Stimulated activated memory B cell treated with anti-CD40 and anti-IgM and Interleukin-4, amounts not matched to agents 10 μg/mL and 1 μg/mL and 100 μg/mL, for 72 hours (primary cell): ENCODE results near the gene MTMR1.

Source experiments
- ATAC-seq: fragments of 150-1000 bp; cut with Tn5 transposase; 2 replicates; pipeline ENCODE4 v1.10.0; 2021
- H3K27ac Mint-ChIP-seq: one replicate; pipeline ENCODE4 v1.8.0; 2022; ENCODE audit warnings: mild to moderate bottlenecking, mixed read lengths
- H3K27me3 Mint-ChIP-seq: one replicate; pipeline ENCODE4 v1.8.0; 2022; ENCODE audit warnings: mixed read lengths
- H3K36me3 Mint-ChIP-seq: one replicate; pipeline ENCODE4 v1.8.0; 2022; ENCODE audit warnings: mixed read lengths
- H3K4me1 Mint-ChIP-seq: one replicate; pipeline ENCODE4 v1.8.0; 2022; ENCODE audit warnings: mixed read lengths
- H3K4me3 Mint-ChIP-seq: one replicate; pipeline ENCODE4 v1.8.0; 2022; ENCODE audit warnings: mild to moderate bottlenecking, moderate library complexity, mixed read lengths
- H3K9me3 Mint-ChIP-seq: one replicate; pipeline ENCODE4 v1.8.0; 2022; ENCODE audit warnings: mixed read lengths

MTMR1 gene

GRCh38 chrX:150690126-150690525 lies 3.1 kb upstream of the MTMR1 start:
- Mint-ChIP-seq H3K4me3 (no peak overlapping the region), H3K36me3 (peaks cover 3% of the 10 kb centered on the region), H3K27ac (no peak overlapping the region), H3K4me1 (peaks cover 21% of the 10 kb centered on the region), H3K9me3 (no peaks in the 10 kb centered on the region), H3K27me3 (no peaks in the 10 kb centered on the region)
- no peak for ATAC-seq

GRCh38 chrX:150692296-150692695 lies 900 bp upstream of the MTMR1 start:
- no peak for ATAC-seq
- peaks cover 10% of the 10 kb centered on the region for H3K36me3 Mint-ChIP-seq
- H3K9me3 Mint-ChIP-seq, result no peaks in the 10 kb centered on the region
- H3K4me3 Mint-ChIP-seq, result peak overlapping the region; percentile 82
- H3K4me1 Mint-ChIP-seq, result peaks cover 43% of the 10 kb centered on the region
- no peaks in the 10 kb centered on the region for H3K27me3 Mint-ChIP-seq
- H3K27ac Mint-ChIP-seq, result peak overlapping the region; percentile 77

GRCh38 chrX:150693725-150694574 lies 754 bp downstream of the MTMR1 start:
- peak; percentile 89 for ATAC-seq
- no peaks in the 10 kb centered on the region for H3K9me3 Mint-ChIP-seq
- peak overlapping the region; percentile 64 for H3K27ac Mint-ChIP-seq
- peaks cover 34% of the 10 kb centered on the region for H3K4me1 Mint-ChIP-seq
- no peaks in the 10 kb centered on the region for H3K27me3 Mint-ChIP-seq
- peaks cover 10% of the 10 kb centered on the region for H3K36me3 Mint-ChIP-seq
- peak overlapping the region; percentile 81 for H3K4me3 Mint-ChIP-seq

- H3K27me3 Mint-ChIP-seq, result no peaks in the 10 kb centered on the region
- peaks cover 33% of the 10 kb centered on the region for H3K4me1 Mint-ChIP-seq
- H3K27ac Mint-ChIP-seq, result peak overlapping the region; percentile 64
Observed at GRCh38 chrX:150694738-150695410, 1.7 kb downstream of the MTMR1 start.

GRCh38 chrX:150696331-150696730 lies 3.1 kb downstream of the MTMR1 start:
- no peak for ATAC-seq
- H3K36me3 Mint-ChIP-seq, result peaks cover 10% of the 10 kb centered on the region
- peak overlapping the region; percentile 64 for H3K27ac Mint-ChIP-seq
- no peaks in the 10 kb centered on the region for H3K9me3 Mint-ChIP-seq
- H3K27me3 Mint-ChIP-seq, result no peaks in the 10 kb centered on the region
- H3K4me3 Mint-ChIP-seq, result peak overlapping the region; percentile 43
- H3K4me1 Mint-ChIP-seq, result peaks cover 39% of the 10 kb centered on the region

More at GRCh38 chrX:150694738-150695410, 1.7 kb downstream of the MTMR1 start:
- Mint-ChIP-seq H3K36me3 (peaks cover 10% of the 10 kb centered on the region), H3K9me3 (no peaks in the 10 kb centered on the region), H3K4me3 (peak overlapping the region; percentile 55)
- ATAC-seq, result peak; percentile 9

- Mint-ChIP-seq H3K9me3 (no peaks in the 10 kb centered on the region), H3K36me3 (peaks cover 10% of the 10 kb centered on the region), H3K27ac (peak overlapping the region; percentile 64), H3K4me3 (peak overlapping the region; percentile 15), H3K27me3 (no peaks in the 10 kb centered on the region), H3K4me1 (peaks cover 39% of the 10 kb centered on the region)
- no peak for ATAC-seq
Observed at GRCh38 chrX:150696866-150697265, 3.7 kb downstream of the MTMR1 start.

GRCh38 chrX:150697641-150698040 lies 4.4 kb downstream of the MTMR1 start:
- no peak for ATAC-seq
- Mint-ChIP-seq H3K27ac (peak overlapping the region; percentile 64), H3K4me3 (no peak overlapping the region), H3K27me3 (no peaks in the 10 kb centered on the region), H3K4me1 (peaks cover 34% of the 10 kb centered on the region), H3K36me3 (peaks cover 10% of the 10 kb centered on the region), H3K9me3 (no peaks in the 10 kb centered on the region)

GRCh38 chrX:150698981-150699380 lies 5.8 kb downstream of the MTMR1 start:
- no peak for ATAC-seq
- Mint-ChIP-seq H3K27me3 (no peaks in the 10 kb centered on the region), H3K27ac (no peak overlapping the region), H3K9me3 (no peaks in the 10 kb centered on the region), H3K4me3 (no peak overlapping the region), H3K4me1 (peaks cover 40% of the 10 kb centered on the region), H3K36me3 (peaks cover 10% of the 10 kb centered on the region)

- ATAC-seq, result no peak
- no peak overlapping the region for H3K27ac Mint-ChIP-seq
- peaks cover 42% of the 10 kb centered on the region for H3K4me1 Mint-ChIP-seq
- peaks cover 17% of the 10 kb centered on the region for H3K36me3 Mint-ChIP-seq
- no peaks in the 10 kb centered on the region for H3K9me3 Mint-ChIP-seq
- no peak overlapping the region for H3K4me3 Mint-ChIP-seq
- no peaks in the 10 kb centered on the region for H3K27me3 Mint-ChIP-seq
Observed at GRCh38 chrX:150700107-150700506, 6.9 kb downstream of the MTMR1 start.

GRCh38 chrX:150701377-150701776 lies 8.2 kb downstream of the MTMR1 start:
- Mint-ChIP-seq H3K4me3 (no peak overlapping the region), H3K4me1 (peaks cover 33% of the 10 kb centered on the region), H3K27ac (no peak overlapping the region), H3K36me3 (peaks cover 16% of the 10 kb centered on the region), H3K9me3 (no peaks in the 10 kb centered on the region), H3K27me3 (no peaks in the 10 kb centered on the region)
- no peak for ATAC-seq

- Mint-ChIP-seq H3K9me3 (no peaks in the 10 kb centered on the region), H3K27me3 (no peaks in the 10 kb centered on the region), H3K4me3 (no peak overlapping the region), H3K27ac (no peak overlapping the region), H3K36me3 (peaks cover 16% of the 10 kb centered on the region), H3K4me1 (peaks cover 23% of the 10 kb centered on the region)
- no peak for ATAC-seq
Observed at GRCh38 chrX:150702966-150703694, 9.9 kb downstream of the MTMR1 start.

- ATAC-seq, result no peak
- Mint-ChIP-seq H3K9me3 (no peaks in the 10 kb centered on the region), H3K4me1 (peaks cover 23% of the 10 kb centered on the region), H3K36me3 (peaks cover 16% of the 10 kb centered on the region), H3K27me3 (no peaks in the 10 kb centered on the region), H3K4me3 (no peak overlapping the region), H3K27ac (no peak overlapping the region)
Observed at GRCh38 chrX:150703695-150703974, 10.4 kb downstream of the MTMR1 start.

GRCh38 chrX:150704030-150704613 lies 10.9 kb downstream of the MTMR1 start:
- Mint-ChIP-seq H3K4me1 (peaks cover 23% of the 10 kb centered on the region), H3K27ac (peak overlapping the region; percentile 53), H3K27me3 (no peaks in the 10 kb centered on the region), H3K9me3 (no peaks in the 10 kb centered on the region), H3K4me3 (no peak overlapping the region), H3K36me3 (peaks cover 16% of the 10 kb centered on the region)
- no peak for ATAC-seq

GRCh38 chrX:150712619-150713018 lies 19.4 kb downstream of the MTMR1 start:
- Mint-ChIP-seq H3K4me1 (peaks cover 41% of the 10 kb centered on the region), H3K4me3 (no peak overlapping the region)

GRCh38 chrX:150715184-150715583 lies 22.0 kb downstream of the MTMR1 start:
- Mint-ChIP-seq H3K4me1 (peaks cover 34% of the 10 kb centered on the region), H3K9me3 (no peaks in the 10 kb centered on the region), H3K4me3 (no peak overlapping the region), H3K27ac (peak overlapping the region; percentile 44), H3K36me3 (peaks cover 2% of the 10 kb centered on the region), H3K27me3 (no peaks in the 10 kb centered on the region)
- no peak for ATAC-seq

More at GRCh38 chrX:150712619-150713018, 19.4 kb downstream of the MTMR1 start:
- no peaks in the 10 kb centered on the region for H3K27me3 Mint-ChIP-seq
- peaks cover 5% of the 10 kb centered on the region for H3K36me3 Mint-ChIP-seq
- ATAC-seq, result no peak
- H3K27ac Mint-ChIP-seq, result no peak overlapping the region
- H3K9me3 Mint-ChIP-seq, result no peaks in the 10 kb centered on the region
